Measurements from ENCODE around the gene RNF19B.

The RNF19B gene

DNA sequence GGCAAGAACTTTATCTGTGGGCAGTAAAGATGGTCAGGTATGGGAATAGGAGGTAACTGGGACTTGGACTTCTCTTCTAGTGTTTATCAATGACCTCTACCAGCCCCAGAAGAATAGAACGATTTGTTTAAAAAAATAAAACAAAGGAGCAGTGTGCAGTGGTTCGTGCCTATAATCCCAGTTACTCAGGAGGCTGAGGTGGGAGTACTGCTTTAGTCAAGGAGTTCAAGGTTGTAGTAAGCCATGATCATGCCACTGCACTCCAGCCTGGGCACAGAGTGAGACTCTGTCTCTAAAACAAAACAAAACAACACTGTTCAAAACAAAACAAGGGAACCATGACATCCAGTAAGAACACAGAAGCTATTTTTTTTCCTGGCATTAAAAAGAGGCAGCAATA, 4.3 kb downstream of the RNF19B start:
- TF ChIP-seq, protein P1, sequence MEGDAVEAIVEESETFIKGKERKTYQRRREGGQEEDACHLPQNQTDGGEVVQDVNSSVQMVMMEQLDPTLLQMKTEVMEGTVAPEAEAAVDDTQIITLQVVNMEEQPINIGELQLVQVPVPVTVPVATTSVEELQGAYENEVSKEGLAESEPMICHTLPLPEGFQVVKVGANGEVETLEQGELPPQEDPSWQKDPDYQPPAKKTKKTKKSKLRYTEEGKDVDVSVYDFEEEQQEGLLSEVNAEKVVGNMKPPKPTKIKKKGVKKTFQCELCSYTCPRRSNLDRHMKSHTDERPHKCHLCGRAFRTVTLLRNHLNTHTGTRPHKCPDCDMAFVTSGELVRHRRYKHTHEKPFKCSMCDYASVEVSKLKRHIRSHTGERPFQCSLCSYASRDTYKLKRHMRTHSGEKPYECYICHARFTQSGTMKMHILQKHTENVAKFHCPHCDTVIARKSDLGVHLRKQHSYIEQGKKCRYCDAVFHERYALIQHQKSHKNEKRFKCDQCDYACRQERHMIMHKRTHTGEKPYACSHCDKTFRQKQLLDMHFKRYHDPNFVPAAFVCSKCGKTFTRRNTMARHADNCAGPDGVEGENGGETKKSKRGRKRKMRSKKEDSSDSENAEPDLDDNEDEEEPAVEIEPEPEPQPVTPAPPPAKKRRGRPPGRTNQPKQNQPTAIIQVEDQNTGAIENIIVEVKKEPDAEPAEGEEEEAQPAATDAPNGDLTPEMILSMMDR (IDR thresholded peaks at IDR 0.05; ENCODE audit: low read depth, low read length, missing control alignments): no peak
- no peak overlapping the region for H3K4me3 ChIP-seq (replicated peaks; ENCODE audit: low read depth, low read length)
- no peak for DNase-seq (ENCODE audit: extremely low read depth, low read depth)

DNA sequence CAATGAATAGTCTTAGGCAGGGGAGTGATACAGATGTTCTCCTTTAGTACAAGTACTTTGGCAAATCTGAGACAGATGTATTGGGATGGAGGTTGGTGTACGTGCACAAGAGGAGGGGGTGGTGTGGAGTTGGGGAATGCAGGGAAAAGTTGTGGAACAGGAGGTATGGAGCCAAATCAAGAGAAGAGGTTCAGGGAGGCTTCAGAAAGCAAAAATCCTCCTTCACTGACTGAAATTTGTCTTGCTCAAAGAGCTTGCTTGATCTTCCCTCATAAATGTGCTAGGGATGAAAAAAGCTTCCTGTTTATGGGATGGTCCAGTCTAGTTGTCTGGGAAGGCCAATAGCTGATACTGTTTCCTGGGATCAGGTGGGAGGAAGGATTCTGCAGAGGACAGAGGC, 5.8 kb downstream of the RNF19B start:
- DNase-seq (ENCODE audit: extremely low read depth, low read depth): no peak
- TF ChIP-seq, protein P1 (IDR thresholded peaks at IDR 0.05; ENCODE audit: low read depth, low read length, missing control alignments): no peak
- H3K4me3 ChIP-seq (replicated peaks; ENCODE audit: low read depth, low read length): no peak overlapping the region

DNA sequence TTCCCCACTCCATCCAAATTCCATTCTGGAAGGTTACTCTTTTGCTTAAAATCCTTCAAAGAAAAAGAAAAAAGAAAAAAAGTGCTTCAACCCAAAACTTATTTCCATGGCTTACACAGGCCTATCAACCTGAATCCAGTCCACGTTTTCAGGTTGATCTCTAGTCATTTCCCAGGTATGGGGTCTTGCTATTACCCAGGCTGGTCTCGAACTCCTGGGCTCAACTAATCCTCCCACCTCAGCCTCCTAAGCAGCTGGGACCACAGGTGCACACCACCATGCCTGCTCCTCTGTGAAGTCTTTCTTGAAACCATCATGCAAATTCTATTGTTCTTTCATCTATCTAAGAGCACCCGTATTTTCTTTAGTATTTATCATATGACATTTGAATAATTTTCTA, 7.6 kb downstream of the RNF19B start:
- TF ChIP-seq, protein P1 (IDR thresholded peaks at IDR 0.05; ENCODE audit: low read depth, low read length, missing control alignments): no peak
- no peak overlapping the region for H3K4me3 ChIP-seq (replicated peaks; ENCODE audit: low read depth, low read length)
- DNase-seq (ENCODE audit: extremely low read depth, low read depth): no peak

DNA sequence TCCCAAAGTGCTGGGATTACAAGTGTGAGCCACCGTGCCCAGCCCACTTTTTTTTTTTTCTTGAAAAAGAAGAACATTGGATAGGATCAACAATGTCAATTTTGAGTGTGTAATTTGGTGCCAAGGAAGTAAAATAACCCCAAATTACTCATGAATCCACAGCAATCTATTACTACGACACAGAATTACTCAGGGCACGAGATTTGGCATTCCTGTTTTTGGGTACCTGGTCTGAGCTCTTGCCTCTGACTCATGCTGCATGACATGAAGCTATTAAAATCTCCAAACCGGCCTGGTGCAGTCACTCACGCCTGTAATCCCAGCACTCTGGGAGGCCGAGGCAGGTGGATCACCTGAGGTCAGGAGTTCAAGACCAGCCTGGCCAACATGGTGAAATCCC, 10.4 kb downstream of the RNF19B start:
- no peak overlapping the region for H3K4me3 ChIP-seq (replicated peaks; ENCODE audit: low read depth, low read length)
- no peak for DNase-seq (ENCODE audit: extremely low read depth, low read depth)
- TF ChIP-seq, protein P1 (IDR thresholded peaks at IDR 0.05; ENCODE audit: low read depth, low read length, missing control alignments): no peak

DNA sequence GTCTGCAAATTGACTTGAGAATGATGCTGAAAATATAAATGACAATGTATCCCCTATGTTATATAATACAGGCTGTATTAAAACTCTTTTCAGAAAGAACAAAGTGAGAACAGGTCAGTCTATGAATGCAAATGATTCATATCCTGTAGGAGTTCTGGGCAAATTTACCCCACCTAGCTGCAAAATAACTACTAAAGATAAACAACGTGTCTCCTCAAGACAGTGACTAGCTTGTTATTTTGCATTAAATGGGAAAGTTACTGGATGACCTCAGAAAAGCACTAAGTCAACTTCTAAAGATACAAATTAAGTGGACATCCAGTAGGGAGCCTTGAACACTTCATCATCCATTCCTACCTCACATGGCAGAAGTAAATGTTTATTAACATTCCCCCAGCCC, 11.1 kb downstream of the RNF19B start:
- H3K4me3 ChIP-seq (replicated peaks; ENCODE audit: low read depth, low read length): no peak overlapping the region
- DNase-seq (ENCODE audit: extremely low read depth, low read depth): no peak
- TF ChIP-seq, protein P1 (IDR thresholded peaks at IDR 0.05; ENCODE audit: low read depth, low read length, missing control alignments): no peak

DNA sequence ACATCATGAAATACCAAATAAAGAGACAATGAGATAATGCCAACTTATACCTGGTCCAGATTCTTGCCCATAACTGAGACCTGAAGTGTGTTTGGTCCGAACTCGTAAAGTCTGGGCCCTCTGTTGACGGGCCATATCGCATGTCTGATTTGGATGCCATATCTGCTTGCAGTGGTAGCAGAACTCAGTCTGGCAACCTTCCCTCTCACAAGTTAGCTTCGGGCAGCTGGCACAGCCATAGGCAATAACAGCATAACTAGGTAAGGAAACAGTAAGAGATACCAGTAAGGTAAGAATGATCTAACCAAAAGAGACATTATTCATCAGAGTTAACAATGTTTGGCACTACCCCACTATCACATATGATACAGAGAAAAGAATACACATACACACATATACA, 15.1 kb downstream of the RNF19B start:
- no peak overlapping the region for H3K4me3 ChIP-seq (replicated peaks; ENCODE audit: low read depth, low read length)
- DNase-seq (ENCODE audit: extremely low read depth, low read depth): no peak
- TF ChIP-seq, protein P1 (IDR thresholded peaks at IDR 0.05; ENCODE audit: low read depth, low read length, missing control alignments): no peak

DNA sequence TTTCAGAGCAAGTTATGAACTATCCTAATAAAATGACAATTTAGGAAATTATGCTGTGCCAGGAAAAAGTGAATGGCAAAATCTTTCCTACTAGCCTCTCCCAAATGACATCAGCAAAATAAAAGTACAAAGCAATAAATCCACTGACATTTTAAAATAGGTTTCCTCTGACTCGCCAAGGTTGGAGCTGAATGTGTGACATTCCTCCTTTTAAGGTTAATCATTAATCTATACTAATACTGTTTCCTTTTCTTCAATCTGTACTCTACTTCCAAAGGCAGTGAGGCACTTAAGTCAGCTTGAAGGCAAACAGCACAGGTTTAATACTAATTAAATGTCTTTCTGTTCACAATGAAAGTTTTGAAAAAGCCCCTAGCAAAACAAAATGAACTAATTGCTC, 15.7 kb downstream of the RNF19B start:
- H3K4me3 ChIP-seq (replicated peaks; ENCODE audit: low read depth, low read length): no peak overlapping the region
- TF ChIP-seq, protein P1 (IDR thresholded peaks at IDR 0.05; ENCODE audit: low read depth, low read length, missing control alignments): no peak
- DNase-seq (ENCODE audit: extremely low read depth, low read depth): no peak
